ENCODE results near the gene RFC4.

The RFC4 gene

GRCh38 chr3:186824430-186825139, 18.3 kb upstream of the RFC4 start:
- TF ChIP-seq REST (IDR thresholded peaks at IDR 0.05; ENCODE audit: insufficient read depth in 1 of 2, low read depth in 2 of 2, low read length in 2 of 2): no peak
- no peak for TF ChIP-seq POLR2AphosphoS5 (IDR thresholded peaks at IDR 0.05; ENCODE audit: low read depth, low read length)
- TF ChIP-seq FOXP2 (optimal IDR thresholded peaks at IDR 0.05; ENCODE audit: borderline replicate concordance, extremely low read depth, extremely low read length, insufficient read depth): no peak
- no peak for TF ChIP-seq TAF1 (IDR thresholded peaks at IDR 0.05; ENCODE audit: borderline replicate concordance, insufficient read depth, low read length)
- TF ChIP-seq SIN3A (IDR thresholded peaks at IDR 0.05; ENCODE audit: borderline replicate concordance, insufficient read depth, low read length): no peak

- TF ChIP-seq SIN3A (IDR thresholded peaks at IDR 0.05; ENCODE audit: borderline replicate concordance, insufficient read depth, low read length) (no peak), REST (IDR thresholded peaks at IDR 0.05; ENCODE audit: insufficient read depth in 1 of 2, low read depth in 2 of 2, low read length in 2 of 2) (no peak), POLR2AphosphoS5 (IDR thresholded peaks at IDR 0.05; ENCODE audit: low read depth, low read length) (no peak)
These were observed 17.1 kb upstream of the RFC4 start for GRCh38 chr3:186823386-186823785.

- TF ChIP-seq FOXP2 (optimal IDR thresholded peaks at IDR 0.05; ENCODE audit: borderline replicate concordance, extremely low read depth, extremely low read length, insufficient read depth) (no peak), POLR2AphosphoS5 (IDR thresholded peaks at IDR 0.05; ENCODE audit: low read depth, low read length) (no peak), SIN3A (IDR thresholded peaks at IDR 0.05; ENCODE audit: borderline replicate concordance, insufficient read depth, low read length) (no peak), TAF1 (IDR thresholded peaks at IDR 0.05; ENCODE audit: borderline replicate concordance, insufficient read depth, low read length) (no peak), REST (IDR thresholded peaks at IDR 0.05; ENCODE audit: insufficient read depth in 1 of 2, low read depth in 2 of 2, low read length in 2 of 2) (no peak)
These were observed 15.4 kb upstream of the RFC4 start for GRCh38 chr3:186821429-186822387.

GRCh38 chr3:186818956-186819355, 12.7 kb upstream of the RFC4 start:
- TF ChIP-seq POLR2AphosphoS5 (IDR thresholded peaks at IDR 0.05; ENCODE audit: low read depth, low read length) (no peak), REST (IDR thresholded peaks at IDR 0.05; ENCODE audit: insufficient read depth in 1 of 2, low read depth in 2 of 2, low read length in 2 of 2) (no peak), FOXP2 (optimal IDR thresholded peaks at IDR 0.05; ENCODE audit: borderline replicate concordance, extremely low read depth, extremely low read length, insufficient read depth) (no peak), TAF1 (IDR thresholded peaks at IDR 0.05; ENCODE audit: borderline replicate concordance, insufficient read depth, low read length) (no peak), SIN3A (IDR thresholded peaks at IDR 0.05; ENCODE audit: borderline replicate concordance, insufficient read depth, low read length) (no peak)
